Transverse colon (tissue), 3 donors: ENCODE results near the gene CCDC150.

Source experiments
- POLR2A ChIP-seq: fragments of 450-650 bp; IDR thresholded peaks from one replicate; pipeline ENCODE4 v1.6.1; 2016; ENCODE audit warnings: antibody characterized with exemption, mild to moderate bottlenecking, moderate library complexity
- TF ChIP-seq, protein P1 (sequence below), 5 experiments: fragments of 200-600 bp in 3 of 5; fragments of 450-650 bp in 2 of 5; sonication (generic) in 3 of 5; IDR thresholded peaks; 1 replicate in 2 of 5; 2 replicates in 3 of 5; pipeline ENCODE4 v1.5.1; 2016 to 2017; ENCODE audit warnings: antibody characterized with exemption in 5 of 5, inconsistent platforms in 3 of 5, mild to moderate bottlenecking in 2 of 5, moderate library complexity in 1 of 5

DNA sequence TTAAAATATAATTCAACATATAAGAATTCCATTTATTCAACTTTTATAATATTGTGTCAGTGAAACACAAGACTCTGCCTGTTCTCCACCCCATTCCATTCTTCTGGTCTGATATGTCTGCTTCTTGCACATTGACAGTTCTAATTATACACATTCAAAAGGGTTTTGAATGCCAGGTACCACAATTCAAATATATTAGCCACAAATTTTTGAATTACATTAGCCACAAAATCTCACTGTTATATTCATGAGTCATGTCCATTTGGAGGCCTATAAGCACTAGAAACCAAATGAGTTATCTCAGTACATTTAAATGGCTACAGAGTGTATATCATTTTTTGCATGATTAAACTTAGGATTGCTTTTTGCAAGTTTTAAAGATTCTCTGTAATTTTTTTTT lies 72.1 kb downstream of the CCDC150 start:
- TF ChIP-seq, protein P1, sequence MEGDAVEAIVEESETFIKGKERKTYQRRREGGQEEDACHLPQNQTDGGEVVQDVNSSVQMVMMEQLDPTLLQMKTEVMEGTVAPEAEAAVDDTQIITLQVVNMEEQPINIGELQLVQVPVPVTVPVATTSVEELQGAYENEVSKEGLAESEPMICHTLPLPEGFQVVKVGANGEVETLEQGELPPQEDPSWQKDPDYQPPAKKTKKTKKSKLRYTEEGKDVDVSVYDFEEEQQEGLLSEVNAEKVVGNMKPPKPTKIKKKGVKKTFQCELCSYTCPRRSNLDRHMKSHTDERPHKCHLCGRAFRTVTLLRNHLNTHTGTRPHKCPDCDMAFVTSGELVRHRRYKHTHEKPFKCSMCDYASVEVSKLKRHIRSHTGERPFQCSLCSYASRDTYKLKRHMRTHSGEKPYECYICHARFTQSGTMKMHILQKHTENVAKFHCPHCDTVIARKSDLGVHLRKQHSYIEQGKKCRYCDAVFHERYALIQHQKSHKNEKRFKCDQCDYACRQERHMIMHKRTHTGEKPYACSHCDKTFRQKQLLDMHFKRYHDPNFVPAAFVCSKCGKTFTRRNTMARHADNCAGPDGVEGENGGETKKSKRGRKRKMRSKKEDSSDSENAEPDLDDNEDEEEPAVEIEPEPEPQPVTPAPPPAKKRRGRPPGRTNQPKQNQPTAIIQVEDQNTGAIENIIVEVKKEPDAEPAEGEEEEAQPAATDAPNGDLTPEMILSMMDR (IDR thresholded peaks at IDR 0.05) = no peak
- TF ChIP-seq POLR2A = no peak
